ENCODE measurements around the gene MYO1D.

MYO1D gene

GRCh38 chr17:32558326-32558955, 318.5 kb downstream of the MYO1D start:
- TF ChIP-seq CTCF (IDR thresholded peaks at IDR 0.05; ENCODE audit: control extremely low read depth, extremely low read depth, low read depth, missing control alignments): no peak
- DNase-seq (ENCODE audit: extremely low spot score): no peak
- ChIA-PET CTCF (interaction anchor here (1.0 to 2.0 kb wide), 9 partner anchors 8 to 225 kb away, joined by 3 to 9 read pairs (median 3); no protein-coding TSS in a partner anchor), POLR2A (interaction anchor here (0.9 to 1.0 kb wide), 3 partner anchors 10 to 67 kb away, joined by 3 to 6 read pairs (median 4); no protein-coding TSS in a partner anchor)

GRCh38 chr17:32555611-32556310, 321.2 kb downstream of the MYO1D start:
- ChIA-PET CTCF (interaction anchor here (1.1 to 2.1 kb wide), 7 partner anchors 14 to 322 kb away, joined by 3 to 6 read pairs (median 4); partner anchors contain the start of gene PSMD11), POLR2A (no interaction called here)
- DNase-seq (ENCODE audit: extremely low spot score): no peak
- TF ChIP-seq CTCF (IDR thresholded peaks at IDR 0.05; ENCODE audit: control extremely low read depth, extremely low read depth, low read depth, missing control alignments): no peak

- DNase-seq (ENCODE audit: extremely low spot score): no peak
- CTCF ChIA-PET: interaction anchor here (0.9 to 1.8 kb wide), 6 partner anchors 16 to 91 kb away, joined by 3 to 5 read pairs (median 3); no protein-coding TSS in a partner anchor
- POLR2A ChIA-PET: no interaction called here
- no peak for TF ChIP-seq CTCF (IDR thresholded peaks at IDR 0.05; ENCODE audit: control extremely low read depth, extremely low read depth, low read depth, missing control alignments)
Observed at GRCh38 chr17:32553168-32553567, 323.8 kb downstream of the MYO1D start.

GRCh38 chr17:32552280-32552679, 324.6 kb downstream of the MYO1D start:
- no peak for DNase-seq (ENCODE audit: extremely low spot score)
- no peak for TF ChIP-seq CTCF (IDR thresholded peaks at IDR 0.05; ENCODE audit: control extremely low read depth, extremely low read depth, low read depth, missing control alignments)
- ChIA-PET POLR2A (no interaction called here), CTCF (interaction anchor here (1.1 to 3.0 kb wide), 2 partner anchors 13 to 25 kb away, joined by 3 to 11 read pairs; no protein-coding TSS in a partner anchor)

- POLR2A ChIA-PET: interaction anchor here (0.6 to 1.1 kb wide), 3 partner anchors 8 to 63 kb away, joined by 3 read pairs; no protein-coding TSS in a partner anchor
- CTCF ChIA-PET: interaction anchor here (1.2 to 3.0 kb wide), 6 partner anchors 8 to 65 kb away, joined by 3 to 11 read pairs (median 6); partner anchors contain the start of gene CDK5R1
- DNase-seq (ENCODE audit: extremely low spot score): peak; percentile 71
- no peak for TF ChIP-seq CTCF (IDR thresholded peaks at IDR 0.05; ENCODE audit: control extremely low read depth, extremely low read depth, low read depth, missing control alignments)
Observed at GRCh38 chr17:32551186-32551955, 325.6 kb downstream of the MYO1D start.

GRCh38 chr17:32549559-32549958, 327.4 kb downstream of the MYO1D start:
- POLR2A ChIA-PET: no interaction called here
- no peak for DNase-seq (ENCODE audit: extremely low spot score)
- CTCF ChIA-PET: interaction anchor here (1.1 to 3.0 kb wide), 5 partner anchors 9 to 110 kb away, joined by 4 to 11 read pairs (median 6); no protein-coding TSS in a partner anchor
- TF ChIP-seq CTCF (IDR thresholded peaks at IDR 0.05; ENCODE audit: control extremely low read depth, extremely low read depth, low read depth, missing control alignments): no peak
